NCI-H82 (cell line): Measurements from ENCODE around the gene ZDHHC11.
"Not testable (repeated sequence)": the region's sequence is repeated elsewhere in the genome, so short reads cannot be mapped to it uniquely, and the experiment has no call there.

Source experiments
- DNase-seq: peaks from one replicate; lab custom pipeline; 2025; lab: John Stamatoyannopoulos, UW

Gene ZDHHC11

DNA sequence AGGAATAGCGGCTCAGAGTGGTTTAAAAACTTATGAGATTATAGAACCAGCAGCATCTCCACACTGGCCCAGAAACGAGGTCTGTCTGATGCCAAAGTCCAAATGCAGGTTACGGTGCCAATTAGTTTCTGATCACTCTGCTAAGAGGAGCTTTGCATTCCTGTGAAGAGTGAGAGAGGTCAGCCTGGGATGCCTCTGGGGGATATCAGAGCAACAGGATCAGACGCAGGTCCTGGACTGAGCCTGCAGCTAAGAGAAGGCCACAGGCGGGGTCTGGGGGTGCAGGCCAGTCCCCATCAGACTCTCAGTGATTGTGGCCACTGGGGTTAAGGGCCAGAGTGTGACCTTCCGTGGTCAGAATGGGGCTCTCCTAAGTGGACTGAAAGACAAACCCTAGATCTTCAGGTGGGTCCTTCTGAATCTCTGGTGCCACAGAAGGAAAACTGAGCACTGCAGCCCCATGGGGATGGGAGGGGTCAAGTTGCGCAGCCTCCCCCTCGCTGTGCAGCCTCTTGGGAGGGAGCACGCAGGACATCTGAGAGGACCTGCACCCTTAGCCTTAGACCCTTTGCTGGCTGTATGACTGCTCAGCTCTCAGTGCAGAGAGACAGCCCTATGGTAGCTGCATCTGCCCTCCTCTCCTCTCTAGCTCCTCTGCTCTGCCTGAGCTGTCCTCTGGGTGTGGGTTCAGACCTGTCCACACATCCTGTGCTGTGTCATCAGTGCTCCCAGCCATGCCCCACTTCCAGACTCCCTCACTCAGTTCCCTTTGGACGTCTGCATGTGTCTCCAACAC, 42.9 kb downstream of the ZDHHC11 start:
- DNase-seq = not testable (repeated sequence)

DNA sequence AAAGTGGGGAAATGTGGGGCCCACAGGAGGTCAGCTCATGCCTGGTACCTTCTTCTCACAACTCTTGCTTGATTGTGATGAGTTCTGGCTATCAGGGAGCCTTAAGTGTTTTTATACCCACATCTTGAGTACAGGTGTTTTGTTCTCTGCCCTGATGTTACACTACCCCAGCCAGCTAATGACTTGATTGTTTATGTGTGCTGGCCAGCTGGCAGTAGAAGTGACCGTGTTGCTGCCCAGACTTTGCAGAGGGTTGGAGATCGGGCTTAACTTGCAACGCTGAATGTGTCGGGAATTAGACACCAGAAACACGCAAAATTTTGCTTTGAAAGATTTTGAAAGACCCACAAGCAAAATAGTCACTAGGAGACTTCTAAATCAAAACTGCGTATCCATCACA, 49.3 kb downstream of the ZDHHC11 start:
- no peak for DNase-seq

DNA sequence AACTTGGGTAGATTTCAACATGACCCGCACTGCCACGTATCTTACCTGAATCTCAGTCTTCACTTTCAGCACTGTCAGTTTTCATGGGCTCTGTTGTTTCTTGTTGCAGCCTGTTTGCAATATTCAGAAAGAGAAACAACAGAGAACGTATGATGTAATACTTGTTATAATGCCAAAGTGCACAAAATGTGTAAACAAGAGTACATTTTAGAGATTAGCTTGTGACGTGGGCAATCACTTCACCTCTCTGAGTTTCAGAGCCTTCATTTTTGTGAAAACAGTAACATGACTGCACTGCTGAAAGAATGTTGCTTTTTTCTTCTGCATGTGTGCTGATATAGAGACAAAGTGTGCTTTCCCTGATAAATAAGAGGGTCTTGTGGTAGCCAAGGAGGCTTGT, 49.7 kb downstream of the ZDHHC11 start:
- DNase-seq = not testable (repeated sequence)

DNA sequence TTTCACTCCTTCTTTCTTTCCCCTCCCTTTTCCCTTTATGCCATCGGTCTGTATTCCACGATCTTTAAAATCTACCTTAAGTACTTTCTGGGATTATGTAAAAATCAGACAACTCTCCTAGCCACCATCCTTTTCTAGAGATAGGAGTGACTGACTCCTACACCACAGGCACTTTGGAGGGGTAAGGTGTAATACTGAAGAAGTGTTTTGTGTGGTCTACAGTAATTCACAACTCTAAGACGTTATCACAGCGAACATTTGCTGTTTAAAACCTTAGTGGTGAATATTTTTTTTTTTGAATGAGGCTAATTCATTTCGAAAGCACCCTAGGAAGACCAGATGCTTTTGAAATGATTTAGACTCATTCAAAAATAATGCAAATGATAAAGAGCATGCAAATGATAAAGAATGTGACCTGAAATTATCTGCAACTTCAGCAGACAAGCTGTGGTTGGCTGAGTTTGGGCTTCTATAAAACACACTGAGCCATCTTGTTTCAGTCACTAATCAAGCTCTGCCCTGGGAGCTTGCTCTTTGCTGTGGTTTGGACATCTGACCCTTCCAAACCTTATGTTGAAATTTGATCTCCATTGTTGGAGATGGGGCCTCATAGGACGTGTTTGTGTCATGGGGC, 52.2 kb downstream of the ZDHHC11 start:
- not testable (repeated sequence) for DNase-seq

DNA sequence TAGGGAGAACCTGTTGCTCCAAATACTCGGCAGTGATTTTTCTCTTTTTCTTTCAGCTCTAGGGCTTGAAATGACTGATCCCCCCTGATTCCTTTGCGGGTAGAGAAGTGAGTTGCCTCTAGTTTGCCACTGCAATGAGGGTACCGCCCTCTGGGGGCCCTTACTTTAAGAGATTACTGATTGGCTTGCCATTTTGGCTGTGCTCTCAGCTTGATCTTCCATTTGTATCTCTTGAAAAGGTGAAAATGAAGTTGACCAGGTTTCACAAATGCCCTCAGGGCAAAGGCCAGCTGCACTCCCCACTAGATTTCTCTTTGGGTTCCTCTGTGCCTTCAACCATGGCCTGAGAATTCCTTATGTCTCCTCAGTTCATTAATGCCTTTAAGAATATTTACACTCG, 52.8 kb downstream of the ZDHHC11 start:
- not testable (repeated sequence) for DNase-seq

DNA sequence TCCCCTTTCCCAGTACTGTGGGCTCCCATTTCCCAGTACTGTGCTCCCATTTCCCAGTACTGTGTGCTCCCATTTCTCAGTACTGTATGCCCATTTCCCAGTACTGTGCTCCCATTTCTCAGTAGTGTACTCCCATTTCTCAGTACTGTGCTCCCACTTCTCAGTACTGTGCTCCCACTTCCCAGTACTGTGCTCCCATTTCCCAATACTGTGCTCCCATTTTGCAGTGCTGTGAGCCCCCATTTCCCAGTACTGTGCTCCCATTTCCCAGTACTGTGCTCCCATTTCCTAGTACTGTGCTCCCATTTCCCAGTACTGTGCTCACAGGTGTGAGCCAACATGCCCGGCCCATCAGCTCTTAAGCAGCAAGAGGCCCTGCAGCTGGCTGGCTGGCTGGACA, 54.9 kb downstream of the ZDHHC11 start:
- not testable (repeated sequence) for DNase-seq

DNA sequence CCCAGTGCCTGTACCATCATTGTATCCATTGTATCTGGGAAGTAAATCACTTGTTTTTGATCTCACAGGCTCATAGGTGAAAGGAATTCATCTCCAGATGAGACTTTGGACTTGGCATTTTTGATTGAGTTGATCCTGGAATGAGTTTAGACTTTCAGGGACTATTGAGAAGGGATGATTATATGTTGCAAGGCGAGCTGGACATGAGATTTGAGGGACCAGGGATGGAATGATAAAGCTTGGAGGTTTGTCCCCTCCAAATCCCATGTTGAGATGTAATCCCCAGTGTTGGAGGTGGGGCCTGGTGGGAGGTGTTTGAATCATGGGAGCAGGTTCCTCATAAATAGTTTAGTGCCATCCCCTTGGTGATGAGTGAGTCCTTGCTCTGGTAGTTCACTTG, 55.8 kb downstream of the ZDHHC11 start:
- DNase-seq = not testable (repeated sequence)

DNA sequence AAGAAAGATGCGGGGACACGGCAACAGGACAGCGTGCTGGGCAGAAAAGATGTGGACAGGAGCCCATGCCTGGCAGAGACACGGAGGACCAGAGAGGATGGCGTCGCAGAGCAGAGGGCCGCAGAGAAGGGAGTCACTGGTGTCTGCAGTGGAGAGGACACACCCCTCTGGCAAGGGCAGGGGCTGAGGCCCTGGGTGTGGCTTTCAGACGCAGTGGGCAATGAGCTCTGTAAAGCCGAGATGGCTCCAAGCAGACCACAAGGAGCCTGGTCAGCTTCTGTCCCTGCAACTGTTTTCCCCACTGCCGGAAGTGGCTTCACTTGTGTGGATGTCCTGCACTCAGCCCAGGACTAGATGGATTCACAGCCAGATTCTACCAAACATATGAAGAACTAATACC, 62.1 kb downstream of the ZDHHC11 start:
- DNase-seq = not testable (repeated sequence)

DNA sequence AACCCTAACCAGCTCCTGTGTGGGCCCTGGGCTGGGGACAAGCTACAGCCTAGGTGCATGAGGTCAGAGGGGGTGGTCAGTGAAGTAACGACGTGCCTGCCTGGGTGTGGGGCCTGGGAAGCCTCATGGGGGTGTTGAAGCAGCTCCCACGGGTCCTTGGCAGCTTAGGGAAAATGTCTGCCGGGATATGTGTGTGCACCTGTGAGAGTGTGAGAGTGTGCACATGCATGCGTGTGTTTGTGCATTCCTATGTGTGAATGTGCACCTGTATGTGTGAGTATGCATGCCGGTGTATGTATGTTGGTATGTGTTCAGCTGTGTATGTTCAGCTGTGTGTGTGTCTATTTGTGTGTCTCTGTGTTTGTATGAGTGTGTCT, 62.9 kb downstream of the ZDHHC11 start:
- not testable (repeated sequence) for DNase-seq

DNA sequence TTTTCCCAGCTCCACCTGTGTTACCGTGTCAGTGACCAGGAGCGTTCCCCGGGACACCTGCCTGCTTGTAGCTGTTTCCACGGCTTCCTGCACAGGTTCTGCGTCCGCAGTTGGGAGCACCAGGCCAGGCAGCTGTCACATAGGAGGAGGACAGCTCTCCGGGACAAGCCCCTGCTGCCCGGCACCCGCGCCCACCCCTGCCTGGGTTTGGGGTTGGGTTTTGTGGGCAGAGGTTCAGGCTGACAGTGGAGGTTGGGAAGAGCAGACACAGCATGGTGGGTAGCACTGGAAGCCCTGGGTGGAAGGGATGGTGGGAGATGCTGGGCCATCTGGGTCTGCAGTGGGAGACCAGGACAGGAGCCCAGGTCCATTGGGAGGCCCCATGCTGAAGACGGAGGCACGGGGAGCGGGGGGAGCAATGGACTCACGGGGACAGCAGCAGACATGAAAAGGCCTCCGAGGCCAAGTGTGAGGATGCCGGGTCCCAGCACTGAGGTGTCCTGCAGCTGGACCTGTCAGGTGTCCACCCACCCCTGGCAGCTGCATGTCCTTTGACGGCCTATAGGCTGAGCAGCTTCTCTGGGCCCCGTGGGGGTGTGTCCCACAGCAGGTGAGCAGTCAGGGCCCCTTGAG, 63.4 kb downstream of the ZDHHC11 start:
- DNase-seq = not testable (repeated sequence)

DNA sequence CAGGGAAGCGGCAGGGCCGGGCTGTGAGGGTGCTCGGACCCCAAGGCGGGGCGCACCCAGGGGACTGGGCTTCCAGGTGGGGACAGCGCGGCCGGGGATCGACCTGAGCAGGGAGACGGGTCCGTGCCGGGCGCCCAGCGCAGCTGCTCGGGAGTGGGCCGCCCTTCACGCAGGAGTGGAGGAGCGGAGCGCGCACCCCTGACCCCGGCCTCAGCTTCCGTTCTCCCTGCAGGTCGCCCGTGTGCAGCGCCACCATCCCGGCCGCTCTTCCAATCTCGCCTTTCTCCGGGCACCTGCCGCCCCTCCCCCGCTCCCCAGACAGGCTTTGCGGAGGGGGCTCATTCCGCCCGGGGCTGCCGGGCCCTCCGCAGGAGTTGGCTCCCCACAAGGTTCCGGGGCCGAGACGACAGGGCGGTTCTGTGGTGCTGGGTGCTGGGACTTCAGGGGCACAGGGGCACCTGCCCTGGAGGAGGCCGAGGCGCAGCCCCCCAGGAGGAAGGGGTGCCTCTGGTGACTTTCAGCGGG, 65.5 kb downstream of the ZDHHC11 start:
- DNase-seq = not testable (repeated sequence)

DNA sequence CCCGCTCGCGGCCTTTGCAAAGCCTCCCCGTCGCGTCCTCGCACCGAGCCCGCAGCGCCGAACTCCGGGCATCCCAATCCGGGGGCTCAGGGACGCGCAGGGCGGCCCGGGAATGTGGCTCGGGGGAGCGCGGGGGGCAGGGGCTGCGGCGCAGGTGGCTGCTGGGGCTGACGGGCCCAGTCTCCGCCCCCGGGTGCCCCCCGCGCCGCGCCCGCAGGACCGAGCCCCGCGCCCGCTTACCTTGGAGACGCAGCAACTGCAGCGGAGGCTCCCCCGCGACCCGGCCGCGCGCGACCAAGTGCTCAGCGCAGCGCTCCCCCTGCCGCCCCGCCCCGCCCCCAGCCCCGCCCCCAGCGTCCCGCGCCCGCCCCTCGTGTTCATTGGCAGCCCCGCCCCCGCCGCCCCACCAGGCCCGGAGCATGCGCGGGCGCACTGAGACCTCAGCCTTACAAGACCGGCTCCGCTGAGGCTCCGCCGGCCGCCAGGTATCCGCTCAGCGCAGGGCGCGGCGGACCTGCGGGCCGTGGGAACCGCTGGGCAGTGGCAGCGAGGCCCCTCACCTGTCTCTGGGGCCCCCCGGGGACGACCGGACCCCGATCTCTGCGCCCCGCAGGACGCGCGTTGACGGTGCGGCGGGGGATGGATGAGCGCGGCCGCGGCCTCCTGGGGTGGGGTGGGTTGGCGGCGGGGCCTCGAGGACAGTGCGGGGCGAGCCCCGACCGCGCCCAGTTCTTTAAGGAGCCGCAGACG, 66.2 kb downstream of the ZDHHC11 start, which contains the start of gene ZDHHC11B:
Gene ZDHHC11B, minus strand, starts transcription at position 302 of the 750 bp plus-strand sequence. CDS start 17,810 bp downstream, outside the sequence.
- peak; percentile 79 for DNase-seq

DNA sequence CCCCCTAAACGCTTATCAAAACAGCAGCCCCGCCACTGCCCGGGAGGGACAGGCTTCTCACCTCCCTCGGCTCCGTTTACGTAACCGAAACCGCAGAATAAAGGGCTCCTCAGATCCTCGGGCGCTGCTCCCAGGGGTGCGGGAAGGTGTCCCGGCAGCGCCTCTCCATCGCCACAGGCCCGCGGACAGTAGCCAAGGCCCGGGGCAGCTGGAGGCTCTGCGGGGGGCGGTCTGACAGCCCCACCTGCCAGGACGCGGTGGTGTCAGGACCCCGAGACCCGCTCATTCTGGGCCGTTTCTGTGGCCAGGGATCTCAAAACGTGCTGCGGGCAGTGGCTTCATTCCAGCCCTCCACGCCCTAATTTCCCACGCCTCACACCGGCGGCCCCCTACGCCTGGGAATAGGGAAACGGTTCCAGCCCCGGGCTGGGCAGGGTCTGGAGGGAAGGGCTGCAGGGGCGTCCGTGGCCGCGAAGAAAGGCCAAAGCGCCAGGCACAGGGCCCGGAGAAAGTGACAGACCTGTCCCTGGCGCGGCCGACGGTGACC, 66.8 kb downstream of the ZDHHC11 start:
- DNase-seq = not testable (repeated sequence)

DNA sequence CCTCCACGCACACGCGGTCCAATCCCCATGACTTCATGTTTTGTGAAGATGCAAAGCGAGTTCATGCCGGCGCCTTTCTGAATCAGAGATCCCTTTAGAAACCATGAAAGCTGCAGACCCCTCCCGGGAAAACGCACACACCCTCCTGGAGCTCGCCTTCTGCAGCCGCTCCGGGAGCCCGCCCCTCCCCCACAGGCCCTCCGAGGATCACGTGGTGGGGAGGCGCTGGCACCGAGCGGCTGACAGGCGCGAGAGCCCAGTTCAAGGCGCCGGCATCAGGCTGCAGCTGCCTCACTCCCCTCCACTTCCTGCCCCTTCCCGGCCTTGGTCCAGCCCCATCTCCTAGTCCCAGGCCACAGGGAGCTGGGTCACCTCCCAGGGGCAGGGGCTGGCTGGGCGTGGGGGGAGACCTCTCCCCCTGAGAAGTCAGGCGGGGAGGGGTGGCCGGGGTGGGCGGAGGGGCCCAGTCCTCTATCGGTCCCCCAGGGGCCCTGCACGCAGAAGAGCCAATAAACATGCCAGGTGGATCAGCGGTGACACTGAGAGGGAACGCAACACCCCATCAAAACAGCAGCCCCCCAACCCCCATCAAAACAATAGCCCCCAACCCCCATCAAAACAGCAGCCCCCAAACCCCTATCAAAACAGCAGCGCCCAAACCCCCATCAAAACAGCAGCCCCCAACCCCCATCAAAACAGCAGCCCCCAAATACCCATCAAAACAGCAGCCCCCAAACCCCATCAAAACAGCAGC, 67.6 kb downstream of the ZDHHC11 start:
- not testable (repeated sequence) for DNase-seq

DNA sequence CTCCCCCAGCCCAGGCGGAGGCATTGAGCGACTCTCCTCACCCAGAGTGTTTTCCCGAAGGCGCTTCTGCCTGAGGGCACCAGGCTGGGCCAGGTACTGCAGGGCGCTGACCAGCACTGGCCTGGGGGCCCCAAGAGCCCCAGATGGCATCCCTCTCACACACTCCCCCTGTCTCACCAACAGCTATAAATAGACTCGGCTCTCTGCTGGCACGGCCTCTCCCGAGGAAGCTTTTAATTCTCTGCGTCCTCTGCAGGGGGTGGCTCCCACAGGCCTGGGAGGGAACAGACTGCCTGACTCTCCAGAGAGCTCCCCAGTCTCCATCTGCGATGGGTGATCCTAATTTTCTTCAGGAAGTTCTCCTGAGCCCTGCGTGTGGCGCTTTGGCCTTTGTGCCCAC, 68.4 kb downstream of the ZDHHC11 start:
- not testable (repeated sequence) for DNase-seq

DNA sequence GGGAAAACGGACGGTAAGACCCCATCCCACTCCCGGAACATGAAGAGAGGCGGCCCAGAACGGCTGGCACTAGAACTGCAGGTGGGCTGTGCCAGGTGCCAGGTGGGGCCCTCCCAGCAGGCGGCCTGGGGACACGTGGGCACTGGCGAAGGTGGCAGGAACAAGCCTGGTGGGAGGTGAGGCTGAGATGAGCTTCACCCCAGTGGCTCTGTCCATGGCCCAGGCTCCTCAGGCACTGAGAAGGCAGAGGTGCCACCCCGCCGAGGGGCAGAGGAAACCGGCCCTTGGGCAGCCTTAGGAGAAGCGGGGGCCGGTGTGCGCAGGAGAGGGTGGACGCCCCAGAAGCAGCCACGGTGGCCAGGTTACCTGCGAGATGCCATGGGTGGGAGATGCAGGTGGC, 70.2 kb downstream of the ZDHHC11 start:
- not testable (repeated sequence) for DNase-seq

DNA sequence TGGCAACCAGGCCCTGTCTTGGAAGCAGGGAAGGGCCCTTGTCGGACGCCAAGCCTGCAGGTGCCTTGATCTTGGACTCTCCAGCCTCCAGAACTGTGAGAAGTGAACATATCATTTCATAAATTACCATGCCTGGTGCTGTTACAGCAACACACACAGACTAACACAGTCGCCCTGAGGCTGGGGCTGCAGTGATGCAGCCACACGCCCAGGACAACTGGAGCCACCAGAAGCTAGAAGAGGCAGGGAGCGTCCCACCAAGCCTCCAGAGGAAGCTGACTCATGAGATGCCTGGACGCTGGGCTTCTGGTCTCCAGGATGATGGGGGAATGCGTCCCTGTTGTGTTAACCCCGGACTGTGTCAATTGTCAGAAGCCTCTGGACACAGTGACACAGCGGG, 71.8 kb downstream of the ZDHHC11 start:
- not testable (repeated sequence) for DNase-seq

DNA sequence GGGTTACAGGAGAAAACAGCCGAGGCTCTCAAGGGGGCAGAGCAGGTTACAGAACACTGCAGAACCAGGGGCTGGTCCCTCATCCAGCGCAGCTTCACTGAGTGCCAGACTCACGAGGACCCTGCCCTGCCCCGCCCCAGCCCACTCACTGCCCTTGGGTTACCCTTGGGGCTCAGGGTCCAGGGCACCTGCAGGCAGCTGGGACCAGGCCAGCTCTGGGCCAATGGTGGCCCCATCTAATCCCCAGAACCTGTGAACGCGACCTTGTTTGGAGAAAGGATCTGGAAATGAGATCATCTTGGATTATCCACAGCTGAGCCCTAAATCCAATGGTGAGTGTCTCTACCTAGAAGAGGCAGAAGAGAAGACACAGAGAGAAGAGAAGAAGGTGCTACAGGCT, 72.4 kb downstream of the ZDHHC11 start:
- not testable (repeated sequence) for DNase-seq

DNA sequence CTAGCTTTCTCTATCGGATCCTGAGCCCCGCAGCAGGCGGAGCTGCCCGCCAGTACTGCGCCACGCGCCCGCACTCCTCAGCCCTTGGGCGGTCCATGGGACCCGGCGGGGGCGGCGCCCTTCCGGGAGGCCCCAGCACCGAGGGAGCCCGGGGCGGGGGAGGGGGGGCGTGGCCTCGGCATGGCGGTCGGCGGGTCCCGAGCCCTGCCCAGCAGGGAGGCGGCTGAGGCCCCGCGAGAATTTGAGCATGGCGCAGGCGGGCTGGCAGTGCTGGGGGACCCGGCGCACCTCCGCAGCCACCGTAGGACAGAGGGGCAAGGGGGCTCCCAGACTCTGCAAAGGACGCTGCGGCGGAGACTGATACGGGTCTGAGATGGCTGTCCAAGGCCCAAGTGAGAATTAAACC, 73.0 kb downstream of the ZDHHC11 start:
- no peak for DNase-seq

DNA sequence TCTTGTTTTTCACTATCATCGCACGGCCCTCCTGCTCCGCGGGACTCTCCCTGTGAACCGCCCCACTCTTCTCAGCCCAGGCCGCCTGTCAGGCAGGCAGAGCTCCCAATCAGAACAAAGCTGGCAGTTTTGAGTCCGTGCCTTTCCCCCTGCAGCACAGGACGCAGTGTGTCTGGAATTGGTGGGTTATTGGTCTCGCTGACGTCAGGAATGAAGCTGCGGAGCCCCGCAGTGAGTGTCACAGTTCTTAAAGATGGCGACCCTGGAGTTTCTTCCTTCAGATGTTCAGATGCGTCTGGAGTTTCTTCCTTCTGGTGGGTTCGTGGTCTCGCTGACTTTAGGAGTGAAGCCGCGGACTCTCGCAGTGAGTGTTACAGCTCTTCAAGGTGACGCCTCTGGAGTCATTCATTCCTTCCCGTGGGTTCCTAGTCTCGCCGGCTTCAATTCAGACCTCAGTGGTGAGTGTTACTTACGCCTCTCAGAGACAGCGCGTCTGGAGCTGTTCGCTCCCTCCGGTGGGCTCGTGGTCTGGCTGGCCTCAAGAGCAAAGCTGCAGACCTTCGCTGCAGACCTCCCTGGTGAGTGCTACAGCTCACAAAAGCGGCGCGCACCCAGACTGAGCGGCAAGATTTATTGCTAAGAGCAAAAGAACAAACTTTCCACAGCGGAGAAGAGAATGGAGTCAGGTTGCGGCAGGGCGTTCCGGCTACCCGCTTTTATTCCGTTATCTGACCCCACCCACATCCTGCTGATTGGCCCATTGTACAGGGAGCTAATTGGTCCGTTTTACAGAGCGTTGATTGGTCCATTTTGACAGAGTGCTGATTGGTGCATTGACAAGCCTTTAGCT, 73.7 kb downstream of the ZDHHC11 start:
- DNase-seq = peak; percentile 15
